Cardiac fibroblast (primary cell): ENCODE results near the gene HIVEP1.

Experiments used
- DNase-seq, 2 donors: peaks; one replicate each; pipeline versions ENCODE4 v3.0.0 to v3.0.0-alpha.2; 2010; ENCODE audit warnings: low read depth in 2 of 2
- H3K4me3 ChIP-seq, 2 donors: replicated peaks in 1 of 2; 1 replicate in 1 of 2; 2 replicates in 1 of 2; pipeline ENCODE4 v1.5.1; 2011; ENCODE audit warnings: low read depth in 2 of 2, low read length in 2 of 2, mild to moderate bottlenecking in 2 of 2, moderate library complexity in 1 of 2
- CTCF ChIP-seq: IDR thresholded peaks from one replicate; pipeline ENCODE4 v1.5.1; 2011; ENCODE audit warnings: low read depth, mild to moderate bottlenecking, low read length, inconsistent platforms

Gene HIVEP1

GRCh38 chr6:11970114-11970513 is 42.0 kb upstream of the HIVEP1 start:
- no peak for TF ChIP-seq CTCF
- no peak for DNase-seq
- no peak overlapping the region for H3K4me3 ChIP-seq

GRCh38 chr6:11971154-11971553 is 41.0 kb upstream of the HIVEP1 start:
- peak; percentile 84 to 87 for DNase-seq
- TF ChIP-seq CTCF: no peak

GRCh38 chr6:11972270-11972669 is 39.8 kb upstream of the HIVEP1 start:
- DNase-seq: no peak
- no peak for TF ChIP-seq CTCF
- H3K4me3 ChIP-seq: no peak overlapping the region

More at GRCh38 chr6:11971154-11971553, 41.0 kb upstream of the HIVEP1 start:
- no peak overlapping the region for H3K4me3 ChIP-seq

GRCh38 chr6:11972806-11973205 is 39.3 kb upstream of the HIVEP1 start:
- no peak overlapping the region for H3K4me3 ChIP-seq
- peak; percentile 26 to 44 for DNase-seq
- TF ChIP-seq CTCF: no peak

GRCh38 chr6:11973238-11973637 is 38.9 kb upstream of the HIVEP1 start:
- H3K4me3 ChIP-seq: no peak overlapping the region
- no peak for TF ChIP-seq CTCF
- DNase-seq: no peak

GRCh38 chr6:11974089-11974488 is 38.0 kb upstream of the HIVEP1 start:
- no peak overlapping the region for H3K4me3 ChIP-seq
- peak; percentile 55 to 62 for DNase-seq
- TF ChIP-seq CTCF: no peak

GRCh38 chr6:11975353-11975977 is 36.6 kb upstream of the HIVEP1 start:
- TF ChIP-seq CTCF: no peak
- no peak for DNase-seq
- H3K4me3 ChIP-seq: no peak overlapping the region
